HUDEP-2 (cell line): Measurements from ENCODE around the gene SH2D4B.

Experiments used
- DNase-seq, 76 experiments: peaks; one replicate each; lab custom pipeline; 2025; ENCODE audit not compliant: unreplicated experiment in 76 of 76; lab: John Stamatoyannopoulos, UW

SH2D4B gene

GRCh38 chr10:80503584-80504157 is 34.0 kb upstream of the SH2D4B start:
- no peak for DNase-seq

GRCh38 chr10:80504158-80504811 is 33.4 kb upstream of the SH2D4B start:
- DNase-seq, result peak in 73 of 76 experiments; percentile 14 to 87 (median 60)

- no peak for DNase-seq
Observed at GRCh38 chr10:80504897-80505465, 32.7 kb upstream of the SH2D4B start.

GRCh38 chr10:80506189-80506575 is 31.5 kb upstream of the SH2D4B start:
- DNase-seq, result no peak

- DNase-seq, result no peak
Observed at GRCh38 chr10:80506836-80507487, 30.7 kb upstream of the SH2D4B start.

GRCh38 chr10:80509108-80509402 is 28.6 kb upstream of the SH2D4B start:
- no peak for DNase-seq

- DNase-seq, result no peak
Observed at GRCh38 chr10:80509403-80510161, 28.1 kb upstream of the SH2D4B start.

- no peak for DNase-seq
Observed at GRCh38 chr10:80512031-80512526, 25.6 kb upstream of the SH2D4B start.

- DNase-seq, result no peak
Observed at GRCh38 chr10:80513106-80513505, 24.6 kb upstream of the SH2D4B start.

- no peak for DNase-seq
Observed at GRCh38 chr10:80515511-80515910, 22.2 kb upstream of the SH2D4B start.

GRCh38 chr10:80515941-80516340 is 21.8 kb upstream of the SH2D4B start:
- DNase-seq, result no peak

GRCh38 chr10:80516506-80517075 is 21.1 kb upstream of the SH2D4B start:
- no peak for DNase-seq

- no peak for DNase-seq
Observed at GRCh38 chr10:80517416-80518142, 20.1 kb upstream of the SH2D4B start.

GRCh38 chr10:80518143-80518806 is 19.4 kb upstream of the SH2D4B start:
- no peak for DNase-seq

GRCh38 chr10:80518807-80519360 is 18.8 kb upstream of the SH2D4B start:
- DNase-seq, result peak in 23 of 76 experiments; percentile 6 to 41 (median 22)

- DNase-seq, result no peak
Observed at GRCh38 chr10:80519936-80520650, 17.6 kb upstream of the SH2D4B start.

GRCh38 chr10:80520661-80521470 is 16.8 kb upstream of the SH2D4B start:
- no peak for DNase-seq
